ENCODE results near the gene NPC1L1. TPM values are rescaled to one million over a fixed set of nuclear protein-coding genes. Genes with fewer than 3 reads are reported as not detected.
A peak's percentile ranks its signal among the peaks of the same experiment; 100 is the strongest.

Gene NPC1L1

DNA sequence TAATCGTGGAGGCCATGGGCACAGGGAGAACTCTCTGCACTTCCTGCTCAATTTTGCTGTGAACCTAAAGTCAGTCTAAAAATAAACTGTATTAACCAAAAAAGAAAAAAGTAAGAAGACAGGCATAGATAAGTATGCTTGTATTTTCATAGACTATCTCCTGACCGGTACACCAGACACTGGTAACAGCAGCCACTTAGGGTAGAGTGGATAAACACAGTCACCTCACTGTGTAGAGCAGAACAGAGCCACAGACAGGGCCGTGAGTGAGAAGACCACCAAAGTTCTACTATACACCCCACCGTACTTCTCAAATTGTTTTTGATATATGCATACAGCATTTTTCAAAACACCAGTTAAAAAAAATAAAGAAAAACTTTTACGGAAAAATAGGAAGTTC is 75.6 kb downstream of the NPC1L1 start:
- Histone ChIP-seq H3K9ac (ENCODE audit: low read length) (peak overlapping the region; percentile 29), H3K14ac (ENCODE audit: low read length in 2 of 2) (no peak overlapping the region), H3K4me3 (ENCODE audit: insufficient read depth in 1 of 2, low read depth in 1 of 2, low read length in 2 of 2) (no peak overlapping the region), H2BK12ac (ENCODE audit: low read length in 2 of 2) (no peak overlapping the region), H2AK5ac (ENCODE audit: low read length, severe bottlenecking) (peak overlapping the region; percentile 96), H3K36me3 (ENCODE audit: control insufficient read depth in 1 of 2, insufficient read depth in 2 of 2, low read depth in 1 of 2, low read length in 2 of 2) (peaks cover 14 to 24% of the 10 kb centered on the region in 2 experiments), H3K27me3 (ENCODE audit: control insufficient read depth in 1 of 2, insufficient read depth in 1 of 2, low read length in 2 of 2) (no peaks in the 10 kb centered on the region), H3K4me2 (ENCODE audit: low read length, poor library complexity, severe bottlenecking) (no peak overlapping the region), H2BK15ac (ENCODE audit: low read depth, poor library complexity, severe bottlenecking) (no peak overlapping the region), H2BK120ac (ENCODE audit: low read depth, low read length) (no peak overlapping the region), H3K4me1 (ENCODE audit: control insufficient read depth, insufficient read depth, low read depth, low read length) (peaks cover 33% of the 10 kb centered on the region), H4K8ac (ENCODE audit: low read length) (no peak overlapping the region), H3K4ac (ENCODE audit: low read depth in 1 of 2, low read length in 2 of 2) (no peak overlapping the region), H3K23ac (ENCODE audit: low read length in 2 of 2) (no peak overlapping the region), H4K91ac (ENCODE audit: low read length) (no peak overlapping the region), H3K79me1 (replicated peaks; ENCODE audit: low read length, poor library complexity, severe bottlenecking) (peaks cover 13% of the 10 kb centered on the region), H3K27ac (ENCODE audit: low read length, poor library complexity, severe bottlenecking) (peak overlapping the region; percentile 1), H3K18ac (ENCODE audit: low read depth in 1 of 2, low read length in 2 of 2) (no peak overlapping the region), H2AFZ (ENCODE audit: low read depth, low read length) (no peak overlapping the region), H2BK5ac (ENCODE audit: low read depth, low read length, poor library complexity, severe bottlenecking) (no peak overlapping the region), H3K9me3 (ENCODE audit: control insufficient read depth, low read length) (no peaks in the 10 kb centered on the region)
- no peak for DNase-seq
- 84% methylated on average over 2 of the region's 5 CpGs for WGBS

DNA sequence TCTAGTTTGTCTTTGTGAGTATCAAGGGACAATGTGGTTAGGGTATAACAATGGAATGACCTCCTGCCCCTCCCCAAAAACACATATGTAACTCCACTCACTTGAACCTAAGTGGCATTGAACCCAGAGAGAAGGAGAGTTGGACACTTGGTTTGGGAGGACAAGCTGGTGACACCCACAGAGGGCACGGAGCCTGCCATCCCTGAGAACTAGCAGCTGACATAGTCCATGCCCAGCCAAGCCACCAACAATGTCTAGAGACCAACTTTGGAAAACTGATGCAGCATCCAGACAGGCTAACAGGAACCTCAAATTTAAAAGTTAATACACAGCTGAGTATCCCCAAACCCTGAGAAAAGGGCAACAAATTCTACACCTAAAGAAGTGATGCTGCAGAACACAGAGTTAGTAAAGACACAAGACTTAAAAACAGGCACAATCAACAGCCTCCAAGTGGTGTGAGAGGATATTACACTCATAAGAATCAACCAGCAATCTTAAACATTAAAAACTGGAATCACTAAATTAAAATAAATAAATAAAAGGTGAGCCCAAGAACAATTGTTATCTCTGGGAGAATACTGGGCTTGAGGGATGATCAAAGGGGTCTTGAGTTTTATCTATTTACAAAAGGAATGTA is 77.8 kb downstream of the NPC1L1 start:
- H2AFZ ChIP-seq (ENCODE audit: low read depth, low read length), result no peak overlapping the region
- H3K23ac ChIP-seq (ENCODE audit: low read length in 2 of 2), result no peak overlapping the region
- peaks cover 13% of the 10 kb centered on the region for H3K79me1 ChIP-seq (replicated peaks; ENCODE audit: low read length, poor library complexity, severe bottlenecking)
- H3K4ac ChIP-seq (ENCODE audit: low read depth in 1 of 2, low read length in 2 of 2), result no peak overlapping the region
- no peak overlapping the region for H3K14ac ChIP-seq (ENCODE audit: low read length in 2 of 2)
- no peak overlapping the region for H4K91ac ChIP-seq (ENCODE audit: low read length)
- H2BK5ac ChIP-seq (ENCODE audit: low read depth, low read length, poor library complexity, severe bottlenecking), result no peak overlapping the region
- H4K8ac ChIP-seq (ENCODE audit: low read length), result no peak overlapping the region
- DNase-seq, result no peak
- no peak overlapping the region for H3K27ac ChIP-seq (ENCODE audit: low read length, poor library complexity, severe bottlenecking)
- no peak overlapping the region for H3K4me2 ChIP-seq (ENCODE audit: low read length, poor library complexity, severe bottlenecking)
- H3K4me1 ChIP-seq (ENCODE audit: control insufficient read depth, insufficient read depth, low read depth, low read length), result peaks cover 30% of the 10 kb centered on the region
- H2BK15ac ChIP-seq (ENCODE audit: low read depth, poor library complexity, severe bottlenecking), result no peak overlapping the region
- H2AK5ac ChIP-seq (ENCODE audit: low read length, severe bottlenecking), result no peak overlapping the region
- H2BK12ac ChIP-seq (ENCODE audit: low read length in 2 of 2), result no peak overlapping the region
- no peak overlapping the region for H2BK120ac ChIP-seq (ENCODE audit: low read depth, low read length)
- no peak overlapping the region for H3K4me3 ChIP-seq (ENCODE audit: insufficient read depth in 1 of 2, low read depth in 1 of 2, low read length in 2 of 2)
- no peak overlapping the region for H3K9ac ChIP-seq (ENCODE audit: low read length)
- H3K27me3 ChIP-seq (ENCODE audit: control insufficient read depth in 1 of 2, insufficient read depth in 1 of 2, low read length in 2 of 2), result no peaks in the 10 kb centered on the region
- H3K36me3 ChIP-seq (ENCODE audit: control insufficient read depth in 1 of 2, insufficient read depth in 2 of 2, low read depth in 1 of 2, low read length in 2 of 2), result peaks cover 14 to 21% of the 10 kb centered on the region in 2 experiments
- 100% methylated on average over 1 of the region's 1 CpG for WGBS
- H3K18ac ChIP-seq (ENCODE audit: low read depth in 1 of 2, low read length in 2 of 2), result no peak overlapping the region
- H3K9me3 ChIP-seq (ENCODE audit: control insufficient read depth, low read length), result no peaks in the 10 kb centered on the region

Small RNA genes within 50 kb of the gene (small RNA-seq; reads per million reads assigned to genes)
- gene RNU6-1097P (ENCODE audit: low read depth), result not detected
